Hindlimb muscle (tissue), 1 donor: ENCODE results near the gene P2RX5. TPM values are rescaled to one million over a fixed set of nuclear protein-coding genes. Genes with fewer than 3 reads are reported as not detected.

Experiments used
- DNase-seq: peaks from one replicate; pipeline ENCODE4 v3.0.0-alpha.2; 2013
- polyA plus RNA-seq: library from polyadenylated mRNA; unstranded; fragments of 120-200 nt; gene quantifications from one replicate; pipeline ENCODE4 v1.2.1, GENCODE V29; 2013; ENCODE audit not compliant: insufficient read length

The P2RX5 gene
- polyA plus RNA-seq, 1 donor, result 31.8 TPM

- DNase-seq, result no peak
These were observed 39.6 kb downstream of the P2RX5 start for GRCh38 chr17:3656353-3656752.

GRCh38 chr17:3655766-3656165 lies 40.2 kb downstream of the P2RX5 start:
- no peak for DNase-seq

- peak; percentile 46 for DNase-seq
These were observed 48.0 kb downstream of the P2RX5 start for GRCh38 chr17:3647769-3648555.

GRCh38 chr17:3647251-3647650 lies 48.7 kb downstream of the P2RX5 start:
- DNase-seq, result no peak

GRCh38 chr17:3645310-3645709 lies 50.6 kb downstream of the P2RX5 start:
- no peak for DNase-seq

- DNase-seq, result no peak
These were observed 52.0 kb downstream of the P2RX5 start for GRCh38 chr17:3643889-3644349.

- no peak for DNase-seq
These were observed 54.1 kb downstream of the P2RX5 start for GRCh38 chr17:3641717-3642486.

- DNase-seq, result no peak
These were observed 54.9 kb downstream of the P2RX5 start for GRCh38 chr17:3641014-3641413.

GRCh38 chr17:3639981-3640596 lies 55.9 kb downstream of the P2RX5 start:
- DNase-seq, result no peak

- DNase-seq, result no peak
These were observed 59.0 kb downstream of the P2RX5 start for GRCh38 chr17:3636908-3637373.

- DNase-seq, result peak; percentile 95
These were observed 59.6 kb downstream of the P2RX5 start, which contains the start of the genes CTNS and SHPK for GRCh38 chr17:3636154-3636907. CTNS (plus strand) TSS chr17:3636760; CDS start chr17:3640207, 3,447 bp downstream. SHPK (minus strand) TSS chr17:3636250; CDS start chr17:3636219, 31 bp downstream.

GRCh38 chr17:3635474-3636153 lies 60.3 kb downstream of the P2RX5 start:
- no peak for DNase-seq

- DNase-seq, result no peak
These were observed 63.7 kb downstream of the P2RX5 start for GRCh38 chr17:3632287-3632686.

- no peak for DNase-seq
These were observed 65.2 kb downstream of the P2RX5 start for GRCh38 chr17:3630781-3631180.

- DNase-seq, result no peak
These were observed 68.2 kb downstream of the P2RX5 start for GRCh38 chr17:3627769-3628167.

- no peak for DNase-seq
These were observed 68.9 kb downstream of the P2RX5 start for GRCh38 chr17:3626831-3627768.
